ENCODE data around the gene ARF4.
A peak's percentile ranks its signal among the peaks of the same experiment; 100 is the strongest.

- TF ChIP-seq EZH2 (IDR thresholded peaks at IDR 0.05; ENCODE audit: low read depth, unreplicated experiment) (no peak), EZH2phosphoT487 (IDR thresholded peaks at IDR 0.05; ENCODE audit: unreplicated experiment) (no peak), CTCF (conservative IDR thresholded peaks at IDR 0.05; ENCODE audit: low read depth in 2 of 2) (peak; percentile 26 to 40; a peak in 3 of 4 replicates), ZNF462 (CRISPR knock-in tag; IDR thresholded peaks at IDR 0.05) (no peak), JUNB (IDR thresholded peaks at IDR 0.05; ENCODE audit: unreplicated experiment) (no peak), STAT1 (IDR thresholded peaks at IDR 0.05; ENCODE audit: unreplicated experiment) (no peak), REST (IDR thresholded peaks at IDR 0.05; ENCODE audit: unreplicated experiment) (no peak), POLR2AphosphoS5 (IDR thresholded peaks at IDR 0.05; ENCODE audit: low read depth) (no peak), ZNF331 (CRISPR knock-in tag; IDR thresholded peaks at IDR 0.05; ENCODE audit: low read depth) (no peak), ETS1 (IDR thresholded peaks at IDR 0.05) (no peak)
These were observed 14.5 kb downstream of the ARF4 start for GRCh38 chr3:57582474-57583168.

Data from GM23338 (cell line).